Testis (tissue), 3 donors: ENCODE data around the gene YEATS2. TPM values are rescaled to one million over a fixed set of nuclear protein-coding genes. Genes with fewer than 3 reads are reported as not detected.
"Not testable (repeated sequence)": the region's sequence is repeated elsewhere in the genome, so short reads cannot be mapped to it uniquely, and the experiment has no call there.

ENCODE experiments used
- DNase-seq: peaks from one replicate; pipeline ENCODE4 v3.0.0-alpha.2; 2019
- H3K27ac ChIP-seq, 2 donors: fragments of 200-600 bp; sonication (generic); one replicate each; pipeline ENCODE4 v1.5.1; 2019
- H3K27me3 ChIP-seq: fragments of 200-600 bp; sonication (generic); one replicate; pipeline ENCODE4 v1.5.1; 2019
- H3K36me3 ChIP-seq: fragments of 200-600 bp; sonication (generic); one replicate; pipeline ENCODE4 v1.5.1; 2017; ENCODE audit warnings: low read depth; ENCODE audit errors: missing control alignments
- H3K4me1 ChIP-seq: fragments of 200-600 bp; sonication (generic); one replicate; pipeline ENCODE4 v1.5.1; 2019
- H3K4me3 ChIP-seq, 2 donors: fragments of 200-600 bp; sonication (generic); one replicate each; pipeline ENCODE4 v1.5.1; 2017 to 2019
- H3K9me3 ChIP-seq: fragments of 200-600 bp; sonication (generic); one replicate; pipeline ENCODE4 v1.5.1; 2017
- POLR2A ChIP-seq: fragments of 450-650 bp; IDR thresholded peaks from one replicate; pipeline ENCODE4 v1.6.1; 2017; ENCODE audit warnings: antibody characterized with exemption, mild to moderate bottlenecking, moderate library complexity
- WGBS, 2 donors: methylation state at CpG; one replicate each; pipeline ENCODE4 v1.1.5; 2018; 5-methylcytosine and 5-hydroxymethylcytosine counted together
- intact Hi-C: fragments of 100-400 bp; cut with DNase I; formaldehyde crosslinking; loops from one replicate; pipeline ENCODE4 v1.15.1; 2023; ENCODE audit warnings: low total_unique reads
- polyA plus RNA-seq: library from polyadenylated mRNA; stranded (reverse); fragments of 350-450 nt; fragmentation: Illumina TruSeq; extraction: RNeasy Lipid Tissue Mini Kit (QIAGEN cat#74804); gene quantifications from one replicate; pipeline ENCODE4 v1.2.3, GENCODE V29; 2014; ENCODE audit warnings: low read depth, low replicate concordance; ENCODE audit not compliant: insufficient read depth
- total RNA-seq, 2 donors: library from RNA; depleted of rRNA; stranded (reverse); fragments of >200 nt; gene quantifications; one replicate each; pipeline ENCODE4 v1.2.3, GENCODE V29; 2016
- TF ChIP-seq, protein P1 (sequence below), 3 experiments: fragments of 450-650 bp in 2 of 3; fragments of 200-600 bp in 1 of 3; sonication (generic) in 1 of 3; IDR thresholded peaks; one replicate each; pipeline ENCODE4 v1.5.1; 2016 to 2019; ENCODE audit warnings: antibody characterized with exemption in 3 of 3, mild to moderate bottlenecking in 2 of 3, moderate library complexity in 1 of 3

The YEATS2 gene
- total and polyA plus RNA-seq, 3 donors from 2014 or later = 19.3 to 41.7 (median 39.9) TPM

GRCh38 chr3:183769453-183769852 lies 71.9 kb downstream of the YEATS2 start:
- Histone ChIP-seq H3K36me3 (no peaks in the 10 kb centered on the region), H3K27me3 (no peaks in the 10 kb centered on the region), H3K9me3 (no peaks in the 10 kb centered on the region), H3K4me1 (no peaks in the 10 kb centered on the region), H3K4me3 (no peak overlapping the region), H3K27ac (no peak overlapping the region)
- DNase-seq = no peak
- no peak for TF ChIP-seq POLR2A
- TF ChIP-seq, protein P1, sequence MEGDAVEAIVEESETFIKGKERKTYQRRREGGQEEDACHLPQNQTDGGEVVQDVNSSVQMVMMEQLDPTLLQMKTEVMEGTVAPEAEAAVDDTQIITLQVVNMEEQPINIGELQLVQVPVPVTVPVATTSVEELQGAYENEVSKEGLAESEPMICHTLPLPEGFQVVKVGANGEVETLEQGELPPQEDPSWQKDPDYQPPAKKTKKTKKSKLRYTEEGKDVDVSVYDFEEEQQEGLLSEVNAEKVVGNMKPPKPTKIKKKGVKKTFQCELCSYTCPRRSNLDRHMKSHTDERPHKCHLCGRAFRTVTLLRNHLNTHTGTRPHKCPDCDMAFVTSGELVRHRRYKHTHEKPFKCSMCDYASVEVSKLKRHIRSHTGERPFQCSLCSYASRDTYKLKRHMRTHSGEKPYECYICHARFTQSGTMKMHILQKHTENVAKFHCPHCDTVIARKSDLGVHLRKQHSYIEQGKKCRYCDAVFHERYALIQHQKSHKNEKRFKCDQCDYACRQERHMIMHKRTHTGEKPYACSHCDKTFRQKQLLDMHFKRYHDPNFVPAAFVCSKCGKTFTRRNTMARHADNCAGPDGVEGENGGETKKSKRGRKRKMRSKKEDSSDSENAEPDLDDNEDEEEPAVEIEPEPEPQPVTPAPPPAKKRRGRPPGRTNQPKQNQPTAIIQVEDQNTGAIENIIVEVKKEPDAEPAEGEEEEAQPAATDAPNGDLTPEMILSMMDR (IDR thresholded peaks at IDR 0.05) = no peak
- WGBS, 2 donors = 95 to 96% methylated on average over 9 of the region's 9 CpGs
- intact Hi-C loops = no loop called here

GRCh38 chr3:183774631-183775030 lies 77.0 kb downstream of the YEATS2 start:
- Histone ChIP-seq H3K27me3 (no peaks in the 10 kb centered on the region), H3K36me3 (no peaks in the 10 kb centered on the region), H3K4me1 (no peaks in the 10 kb centered on the region), H3K9me3 (no peaks in the 10 kb centered on the region), H3K27ac (no peak overlapping the region), H3K4me3 (no peak overlapping the region)
- DNase-seq = no peak
- intact Hi-C loops = no loop called here
- WGBS, 2 donors = 86 to 90% methylated on average over 3 of the region's 3 CpGs
- TF ChIP-seq POLR2A = no peak
- TF ChIP-seq, protein P1 (IDR thresholded peaks at IDR 0.05) = no peak

- Histone ChIP-seq H3K27me3 (no peaks in the 10 kb centered on the region), H3K4me3 (no peak overlapping the region), H3K27ac (peak overlapping the region in 1 of 2 donors; percentile 48), H3K4me1 (no peaks in the 10 kb centered on the region), H3K9me3 (no peaks in the 10 kb centered on the region), H3K36me3 (no peaks in the 10 kb centered on the region)
- DNase-seq = peak; percentile 83
- TF ChIP-seq POLR2A = no peak
- TF ChIP-seq, protein P1 (IDR thresholded peaks at IDR 0.05) = no peak
- intact Hi-C loops = no loop called here
- 47 to 55% methylated on average over 5 of the region's 5 CpGs for WGBS, 2 donors
Observed at GRCh38 chr3:183775781-183776180, 78.2 kb downstream of the YEATS2 start.

DNA sequence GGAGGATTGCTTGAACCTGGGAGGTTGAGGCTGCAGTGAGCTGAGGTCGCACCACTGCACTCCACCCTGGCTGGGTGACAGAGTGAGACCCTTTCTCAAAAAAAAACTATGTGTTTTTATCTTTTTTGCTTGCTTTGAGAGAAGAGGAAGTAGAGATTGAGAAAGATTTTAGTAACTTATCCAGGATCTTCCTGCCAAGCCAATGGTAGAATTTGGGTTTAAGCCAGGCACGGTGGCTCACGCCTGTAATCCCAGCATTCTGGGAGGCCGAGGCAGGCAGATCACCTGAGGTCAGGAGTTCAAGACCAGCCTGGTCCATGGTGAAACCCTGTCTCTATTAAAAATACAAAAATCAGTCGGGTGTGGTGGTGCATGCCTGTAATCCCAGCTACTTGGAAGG lies 78.9 kb downstream of the YEATS2 start:
- intact Hi-C loops, H3K36me3 ChIP-seq, H3K4me1 ChIP-seq, DNase-seq, H3K9me3 ChIP-seq, H3K4me3 ChIP-seq, H3K27me3 ChIP-seq: not testable (repeated sequence)
- WGBS, 2 donors = 90 to 92% methylated on average over 5 of the region's 5 CpGs
- peak overlapping the region in 1 of 2 donors; percentile 48 for H3K27ac ChIP-seq

- H3K36me3 ChIP-seq = no peaks in the 10 kb centered on the region
- intact Hi-C loops = no loop called here
- no peaks in the 10 kb centered on the region for H3K27me3 ChIP-seq
- WGBS, 2 donors = 82 to 84% methylated on average over 4 of the region's 4 CpGs
- H3K9me3 ChIP-seq = no peaks in the 10 kb centered on the region
- no peak overlapping the region for H3K4me3 ChIP-seq
- no peak for TF ChIP-seq POLR2A
- TF ChIP-seq, protein P1 (IDR thresholded peaks at IDR 0.05) = no peak
- no peak for DNase-seq
- no peak overlapping the region for H3K27ac ChIP-seq
- no peaks in the 10 kb centered on the region for H3K4me1 ChIP-seq
Observed at GRCh38 chr3:183777016-183777618, 79.5 kb downstream of the YEATS2 start.
